Measurements from ENCODE around the gene LAMA5. TPM values are rescaled to one million over a fixed set of nuclear protein-coding genes. Genes with fewer than 3 reads are reported as not detected.

The LAMA5 gene
- total and polyA plus RNA-seq, 2 donors (not counting 1 experiment from before 2014, with no cell fraction given) = 52.9 to 83.5 TPM

- intact Hi-C loops (cut with micrococcal nuclease) = no loop called here
- H3K4me3 Mint-ChIP-seq = no peak overlapping the region
- no peak for ATAC-seq (ENCODE audit: low read depth)
- TF ChIP-seq CTCF (IDR thresholded peaks at IDR 0.05) (no peak), EZH2 (IDR thresholded peaks at IDR 0.05; ENCODE audit: borderline replicate concordance, insufficient read depth, low read depth, low read length, poor library complexity, severe bottlenecking) (no peak)
- Histone ChIP-seq H3K4me1 (ENCODE audit: control insufficient read depth in 2 of 2, insufficient read depth in 2 of 2, low read length in 2 of 2) (peaks cover 0 to 36% of the 10 kb centered on the region in 2 donors), H4K20me1 (ENCODE audit: control insufficient read depth, insufficient read depth, low read length, poor library complexity, severe bottlenecking) (no peaks in the 10 kb centered on the region), H3K4me3 (ENCODE audit: control extremely low read depth in 1 of 5, extremely low read depth in 1 of 5, insufficient read depth in 1 of 5, low read depth in 2 of 5, low read length in 4 of 5) (no peak overlapping the region), H3K9ac (ENCODE audit: low read length) (no peak overlapping the region), H3K79me2 (ENCODE audit: control insufficient read depth, insufficient read depth, low read length) (no peaks in the 10 kb centered on the region), H2AFZ (ENCODE audit: insufficient read depth, low read depth, low read length, poor library complexity, severe bottlenecking) (no peak overlapping the region), H3K9me3 (ENCODE audit: control extremely low read depth in 1 of 3, control insufficient read depth in 2 of 3, insufficient read depth in 1 of 3, low read length in 2 of 3) (no peaks in the 10 kb centered on the region), H3K27ac (ENCODE audit: low read length in 2 of 2) (peak overlapping the region; percentile 9 to 60), H3K36me3 (replicated peaks in 1 of 2; ENCODE audit: control extremely low read depth in 1 of 2, control insufficient read depth in 1 of 2, extremely low read depth in 1 of 2, insufficient read depth in 2 of 2, low read length in 1 of 2) (peaks cover 0 to 41% of the 10 kb centered on the region in 2 experiments), H3K4me2 (replicated peaks; ENCODE audit: low read depth, low read length, poor library complexity, severe bottlenecking) (no peak overlapping the region), H3K27me3 (replicated peaks in 1 of 4; ENCODE audit: control extremely low read depth in 1 of 4, control insufficient read depth in 3 of 4, insufficient read depth in 4 of 4, low read length in 3 of 4) (no peaks in the 10 kb centered on the region)
- peak overlapping the region; percentile 56 for H3K27ac Mint-ChIP-seq
- H3K27me3 Mint-ChIP-seq = no peaks in the 10 kb centered on the region
- H3K4me1 Mint-ChIP-seq = peaks cover 26% of the 10 kb centered on the region
- H3K9me3 Mint-ChIP-seq (ENCODE audit: insufficient read depth) = no peaks in the 10 kb centered on the region
- no peak for DNase-seq
- ChIA-PET POLR2A (no interaction called here), CTCF (no interaction called here)
- WGBS (ENCODE audit: insufficient coverage) = 56% methylated on average over 8 of the region's 20 CpGs
Measured at GRCh38 chr20:62293111-62293784, 73.9 kb downstream of the LAMA5 start.

- Mint-ChIP-seq H3K27me3 (no peaks in the 10 kb centered on the region), H3K9me3 (ENCODE audit: insufficient read depth) (no peaks in the 10 kb centered on the region), H3K27ac (peak overlapping the region; percentile 75), H3K4me1 (peaks cover 26% of the 10 kb centered on the region), H3K4me3 (peak overlapping the region; percentile 39)
- H3K79me2 ChIP-seq (ENCODE audit: control insufficient read depth, insufficient read depth, low read length) = no peaks in the 10 kb centered on the region
- H2AFZ ChIP-seq (ENCODE audit: insufficient read depth, low read depth, low read length, poor library complexity, severe bottlenecking) = no peak overlapping the region
- peak overlapping the region; percentile 35 to 41 for H3K27ac ChIP-seq (ENCODE audit: low read length in 2 of 2)
- ChIA-PET CTCF (interaction anchor here (1.0 kb wide), 1 partner anchor 10 kb away, joined by 3 read pairs; the partner anchor contains the start of gene ADRM1), POLR2A (interaction anchor here (0.5 to 0.7 kb wide), 2 partner anchors 48 to 94 kb away, joined by 3 read pairs; no protein-coding TSS in a partner anchor)
- intact Hi-C loops (cut with micrococcal nuclease) = no loop called here
- no peaks in the 10 kb centered on the region for H3K9me3 ChIP-seq (ENCODE audit: control extremely low read depth in 1 of 3, control insufficient read depth in 2 of 3, insufficient read depth in 1 of 3, low read length in 2 of 3)
- TF ChIP-seq CTCF (IDR thresholded peaks at IDR 0.05) (no peak), EZH2 (IDR thresholded peaks at IDR 0.05; ENCODE audit: borderline replicate concordance, insufficient read depth, low read depth, low read length, poor library complexity, severe bottlenecking) (no peak)
- ATAC-seq (ENCODE audit: low read depth) (peak; percentile 71), DNase-seq (peak; percentile 59)
- peak overlapping the region; percentile 28 for H3K4me2 ChIP-seq (replicated peaks; ENCODE audit: low read depth, low read length, poor library complexity, severe bottlenecking)
- no peak overlapping the region for H3K4me3 ChIP-seq (ENCODE audit: control extremely low read depth in 1 of 5, extremely low read depth in 1 of 5, insufficient read depth in 1 of 5, low read depth in 2 of 5, low read length in 4 of 5)
- H3K36me3 ChIP-seq (replicated peaks in 1 of 2; ENCODE audit: control extremely low read depth in 1 of 2, control insufficient read depth in 1 of 2, extremely low read depth in 1 of 2, insufficient read depth in 2 of 2, low read length in 1 of 2) = peaks cover 0 to 41% of the 10 kb centered on the region in 2 experiments
- no peaks in the 10 kb centered on the region for H4K20me1 ChIP-seq (ENCODE audit: control insufficient read depth, insufficient read depth, low read length, poor library complexity, severe bottlenecking)
- 92% methylated on average over 2 of the region's 11 CpGs for WGBS (ENCODE audit: insufficient coverage)
- no peaks in the 10 kb centered on the region for H3K27me3 ChIP-seq (replicated peaks in 1 of 4; ENCODE audit: control extremely low read depth in 1 of 4, control insufficient read depth in 3 of 4, insufficient read depth in 4 of 4, low read length in 3 of 4)
- no peak overlapping the region for H3K9ac ChIP-seq (ENCODE audit: low read length)
- H3K4me1 ChIP-seq (ENCODE audit: control insufficient read depth in 2 of 2, insufficient read depth in 2 of 2, low read length in 2 of 2) = peaks cover 0 to 36% of the 10 kb centered on the region in 2 donors
Measured at GRCh38 chr20:62292108-62292507, 75.0 kb downstream of the LAMA5 start.

Data from B cell (primary cell).